Measurements from ENCODE around the gene VRK2. TPM values are rescaled to one million over a fixed set of nuclear protein-coding genes. Genes with fewer than 3 reads are reported as not detected.
"Not testable (repeated sequence)": the region's sequence is repeated elsewhere in the genome, so short reads cannot be mapped to it uniquely, and the experiment has no call there.

VRK2 gene
- total RNA-seq, 2 experiments from 2014 or later: 23.3 to 26.3 TPM

GRCh38 chr2:58097025-58097424, 50.4 kb downstream of the VRK2 start:
- no peak for DNase-seq
- Mint-ChIP-seq H3K4me1 (ENCODE audit: low read depth) (peaks cover 3% of the 10 kb centered on the region), H3K27me3 (no peaks in the 10 kb centered on the region), H3K4me3 (no peak overlapping the region), H3K27ac (no peak overlapping the region), H3K36me3 (peaks cover 29% of the 10 kb centered on the region), H3K9me3 (peaks cover 11% of the 10 kb centered on the region)
- ChIA-PET CTCF (no interaction called here), POLR2A (no interaction called here)
- intact Hi-C loops (cut with micrococcal nuclease): no loop called here

GRCh38 chr2:58098254-58099095, 51.9 kb downstream of the VRK2 start:
- peaks cover 3% of the 10 kb centered on the region for H3K4me1 Mint-ChIP-seq (ENCODE audit: low read depth)
- H3K27me3 Mint-ChIP-seq: no peaks in the 10 kb centered on the region
- no peak for DNase-seq
- POLR2A ChIA-PET: no interaction called here
- H3K27ac Mint-ChIP-seq: no peak overlapping the region
- peaks cover 3% of the 10 kb centered on the region for H3K9me3 Mint-ChIP-seq
- CTCF ChIA-PET: no interaction called here
- no peak overlapping the region for H3K4me3 Mint-ChIP-seq
- intact Hi-C loops (cut with micrococcal nuclease): no loop called here
- H3K36me3 Mint-ChIP-seq: peaks cover 23% of the 10 kb centered on the region

- intact Hi-C loops (cut with micrococcal nuclease): no loop called here
- H3K27me3 Mint-ChIP-seq: no peaks in the 10 kb centered on the region
- peaks cover 3% of the 10 kb centered on the region for H3K4me1 Mint-ChIP-seq (ENCODE audit: low read depth)
- no peak for DNase-seq
- POLR2A ChIA-PET: no interaction called here
- peaks cover 3% of the 10 kb centered on the region for H3K9me3 Mint-ChIP-seq
- no peak overlapping the region for H3K27ac Mint-ChIP-seq
- no peak overlapping the region for H3K4me3 Mint-ChIP-seq
- CTCF ChIA-PET: no interaction called here
- peaks cover 23% of the 10 kb centered on the region for H3K36me3 Mint-ChIP-seq
Observed at GRCh38 chr2:58099096-58099769, 52.6 kb downstream of the VRK2 start.

GRCh38 chr2:58101500-58101899, 54.9 kb downstream of the VRK2 start:
- H3K27ac Mint-ChIP-seq: no peak overlapping the region
- no peaks in the 10 kb centered on the region for H3K9me3 Mint-ChIP-seq
- CTCF ChIA-PET: no interaction called here
- H3K36me3 Mint-ChIP-seq: peaks cover 6% of the 10 kb centered on the region
- DNase-seq: no peak
- POLR2A ChIA-PET: no interaction called here
- intact Hi-C loops (cut with micrococcal nuclease): no loop called here
- H3K4me1 Mint-ChIP-seq (ENCODE audit: low read depth): peaks cover 3% of the 10 kb centered on the region
- no peak overlapping the region for H3K4me3 Mint-ChIP-seq
- H3K27me3 Mint-ChIP-seq: no peaks in the 10 kb centered on the region

GRCh38 chr2:58106896-58107295, 60.3 kb downstream of the VRK2 start:
- Mint-ChIP-seq H3K4me1 (ENCODE audit: low read depth) (peaks cover 13% of the 10 kb centered on the region), H3K27ac (no peak overlapping the region), H3K36me3 (peaks cover 7% of the 10 kb centered on the region), H3K9me3 (no peaks in the 10 kb centered on the region), H3K27me3 (no peaks in the 10 kb centered on the region), H3K4me3 (no peak overlapping the region)
- intact Hi-C loops (cut with micrococcal nuclease): no loop called here
- ChIA-PET POLR2A (interaction anchor here (1.5 kb wide), 1 partner anchor 61 kb away, joined by 4 read pairs; no protein-coding TSS in a partner anchor), CTCF (no interaction called here)
- DNase-seq: no peak

- no peak overlapping the region for H3K27ac Mint-ChIP-seq
- H3K4me1 Mint-ChIP-seq (ENCODE audit: low read depth): peaks cover 13% of the 10 kb centered on the region
- H3K9me3 Mint-ChIP-seq: no peaks in the 10 kb centered on the region
- H3K4me3 Mint-ChIP-seq: no peak overlapping the region
- H3K27me3 Mint-ChIP-seq: no peaks in the 10 kb centered on the region
- DNase-seq: no peak
- ChIA-PET POLR2A (interaction anchor here (1.0 to 1.5 kb wide), 2 partner anchors 62 to 66 kb away, joined by 3 to 4 read pairs; no protein-coding TSS in a partner anchor), CTCF (interaction anchor here (0.6 kb wide), 1 partner anchor 17 kb away, joined by 3 read pairs; no protein-coding TSS in a partner anchor)
- intact Hi-C loops (cut with micrococcal nuclease): loop anchor here (1.0 kb wide), 1 partner anchor 61 kb away; no protein-coding TSS in a partner anchor
- H3K36me3 Mint-ChIP-seq: peaks cover 5% of the 10 kb centered on the region
Observed at GRCh38 chr2:58107803-58108710, 61.5 kb downstream of the VRK2 start.

- H3K36me3 Mint-ChIP-seq: peaks cover 8% of the 10 kb centered on the region
- H3K4me3 Mint-ChIP-seq: no peak overlapping the region
- ChIA-PET POLR2A (no interaction called here), CTCF (no interaction called here)
- H3K9me3 Mint-ChIP-seq: no peaks in the 10 kb centered on the region
- H3K27ac Mint-ChIP-seq: no peak overlapping the region
- H3K27me3 Mint-ChIP-seq: no peaks in the 10 kb centered on the region
- intact Hi-C loops (cut with micrococcal nuclease): no loop called here
- peaks cover 13% of the 10 kb centered on the region for H3K4me1 Mint-ChIP-seq (ENCODE audit: low read depth)
- DNase-seq: no peak
Observed at GRCh38 chr2:58109481-58109880, 62.9 kb downstream of the VRK2 start.

- no peak overlapping the region for H3K4me3 Mint-ChIP-seq
- DNase-seq: no peak
- intact Hi-C loops (cut with micrococcal nuclease): no loop called here
- no peaks in the 10 kb centered on the region for H3K27me3 Mint-ChIP-seq
- H3K4me1 Mint-ChIP-seq (ENCODE audit: low read depth): peaks cover 13% of the 10 kb centered on the region
- ChIA-PET CTCF (no interaction called here), POLR2A (no interaction called here)
- peaks cover 10% of the 10 kb centered on the region for H3K36me3 Mint-ChIP-seq
- H3K9me3 Mint-ChIP-seq: no peaks in the 10 kb centered on the region
- no peak overlapping the region for H3K27ac Mint-ChIP-seq
Observed at GRCh38 chr2:58110765-58111164, 64.2 kb downstream of the VRK2 start.

GRCh38 chr2:58113563-58113962, 67.0 kb downstream of the VRK2 start:
- POLR2A ChIA-PET; intact Hi-C loops (cut with micrococcal nuclease); H3K27ac Mint-ChIP-seq; DNase-seq; CTCF ChIA-PET; H3K4me3 Mint-ChIP-seq; H3K9me3 Mint-ChIP-seq; H3K4me1 Mint-ChIP-seq (ENCODE audit: low read depth); H3K27me3 Mint-ChIP-seq: not testable (repeated sequence)
- H3K36me3 Mint-ChIP-seq: peaks cover 20% of the 10 kb centered on the region

GRCh38 chr2:58120626-58121229, 74.1 kb downstream of the VRK2 start:
- Mint-ChIP-seq H3K4me3 (no peak overlapping the region), H3K27me3 (no peaks in the 10 kb centered on the region), H3K36me3 (peaks cover 37% of the 10 kb centered on the region), H3K9me3 (peaks cover 4% of the 10 kb centered on the region), H3K27ac (no peak overlapping the region), H3K4me1 (ENCODE audit: low read depth) (peaks cover 2% of the 10 kb centered on the region)
- CTCF ChIA-PET: no interaction called here
- POLR2A ChIA-PET: no interaction called here
- intact Hi-C loops (cut with micrococcal nuclease): no loop called here
- no peak for DNase-seq

GRCh38 chr2:58122040-58122439, 75.4 kb downstream of the VRK2 start:
- DNase-seq: no peak
- Mint-ChIP-seq H3K9me3 (peaks cover 4% of the 10 kb centered on the region), H3K36me3 (peaks cover 34% of the 10 kb centered on the region), H3K27ac (no peak overlapping the region), H3K4me3 (no peak overlapping the region), H3K4me1 (ENCODE audit: low read depth) (peaks cover 2% of the 10 kb centered on the region), H3K27me3 (no peaks in the 10 kb centered on the region)
- ChIA-PET POLR2A (no interaction called here), CTCF (no interaction called here)
- intact Hi-C loops (cut with micrococcal nuclease): no loop called here

GRCh38 chr2:58122540-58122939, 75.9 kb downstream of the VRK2 start:
- CTCF ChIA-PET: no interaction called here
- peaks cover 29% of the 10 kb centered on the region for H3K36me3 Mint-ChIP-seq
- peaks cover 2% of the 10 kb centered on the region for H3K4me1 Mint-ChIP-seq (ENCODE audit: low read depth)
- H3K4me3 Mint-ChIP-seq: no peak overlapping the region
- peaks cover 4% of the 10 kb centered on the region for H3K9me3 Mint-ChIP-seq
- no peaks in the 10 kb centered on the region for H3K27me3 Mint-ChIP-seq
- DNase-seq: no peak
- POLR2A ChIA-PET: no interaction called here
- intact Hi-C loops (cut with micrococcal nuclease): no loop called here
- no peak overlapping the region for H3K27ac Mint-ChIP-seq

Data from activated CD4-positive, alpha-beta memory T cell treated with anti-CD3 and anti-CD28 coated beads for 36 hours (primary cell).